Renal cortical epithelial cell (primary cell): ENCODE measurements around the gene MROH7. TPM values are rescaled to one million over a fixed set of nuclear protein-coding genes. Genes with fewer than 3 reads are reported as not detected.
"Not testable (repeated sequence)": the region's sequence is repeated elsewhere in the genome, so short reads cannot be mapped to it uniquely, and the experiment has no call there.

Experiments used
- DNase-seq: peaks from one replicate; pipeline ENCODE4 v3.0.0-alpha.2; 2011; ENCODE audit warnings: low read depth
- total RNA-seq: library from RNA; depleted of rRNA; stranded (reverse); fragments of >200 nt; gene quantifications from 2 replicates; pipeline ENCODE4 v1.2.3, GENCODE V29; 2014

The MROH7 gene
- total RNA-seq, 1 donor from 2014 or later: not detected

DNA sequence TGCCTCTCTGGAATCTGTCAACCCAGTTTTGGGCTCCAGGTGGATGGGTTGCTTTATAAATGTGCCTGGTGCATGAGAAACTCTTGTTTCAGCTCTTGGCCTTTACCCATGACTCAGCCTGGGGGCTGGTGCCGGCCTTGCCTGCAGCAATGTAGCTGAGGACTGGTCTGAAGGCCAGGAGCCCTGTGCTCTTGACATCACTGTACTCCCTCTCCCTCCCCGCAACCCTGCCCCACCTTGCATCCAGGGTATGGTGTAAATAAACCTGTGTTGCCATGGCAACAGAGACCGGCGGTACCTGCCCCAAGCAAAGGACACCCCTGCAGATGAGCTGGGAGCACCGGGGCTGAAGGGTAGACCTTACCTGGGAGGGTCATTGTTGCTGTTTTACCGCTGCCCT, 31.5 kb upstream of the MROH7 start:
- no peak for DNase-seq

GRCh38 chr1:54610601-54611580, 30.7 kb upstream of the MROH7 start:
- no peak for DNase-seq

GRCh38 chr1:54611621-54612020, 30.0 kb upstream of the MROH7 start:
- DNase-seq: no peak

DNA sequence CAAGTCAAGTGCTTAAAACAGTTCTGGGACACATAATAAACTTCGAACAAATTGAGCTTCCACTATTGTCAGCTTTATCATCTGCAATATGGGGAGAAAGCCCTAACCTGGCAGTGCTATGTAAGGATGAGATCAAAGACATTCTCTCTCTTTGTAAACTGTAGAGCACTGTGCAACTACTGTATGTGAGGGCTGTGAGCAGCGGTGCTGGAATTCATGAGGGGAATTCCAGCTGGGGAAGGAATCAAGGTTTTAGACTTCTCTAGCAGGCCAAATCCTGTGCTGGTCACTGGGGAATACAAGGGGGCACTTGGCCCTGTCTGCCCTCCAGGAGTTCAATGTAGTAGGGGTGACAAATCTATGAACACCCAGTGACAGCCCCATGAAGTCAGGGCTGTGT, 27.6 kb upstream of the MROH7 start:
- DNase-seq: no peak

GRCh38 chr1:54614563-54614962, 27.0 kb upstream of the MROH7 start:
- no peak for DNase-seq

GRCh38 chr1:54615531-54616279, 25.9 kb upstream of the MROH7 start:
- DNase-seq: no peak

GRCh38 chr1:54619749-54620148, 21.8 kb upstream of the MROH7 start:
- no peak for DNase-seq

DNA sequence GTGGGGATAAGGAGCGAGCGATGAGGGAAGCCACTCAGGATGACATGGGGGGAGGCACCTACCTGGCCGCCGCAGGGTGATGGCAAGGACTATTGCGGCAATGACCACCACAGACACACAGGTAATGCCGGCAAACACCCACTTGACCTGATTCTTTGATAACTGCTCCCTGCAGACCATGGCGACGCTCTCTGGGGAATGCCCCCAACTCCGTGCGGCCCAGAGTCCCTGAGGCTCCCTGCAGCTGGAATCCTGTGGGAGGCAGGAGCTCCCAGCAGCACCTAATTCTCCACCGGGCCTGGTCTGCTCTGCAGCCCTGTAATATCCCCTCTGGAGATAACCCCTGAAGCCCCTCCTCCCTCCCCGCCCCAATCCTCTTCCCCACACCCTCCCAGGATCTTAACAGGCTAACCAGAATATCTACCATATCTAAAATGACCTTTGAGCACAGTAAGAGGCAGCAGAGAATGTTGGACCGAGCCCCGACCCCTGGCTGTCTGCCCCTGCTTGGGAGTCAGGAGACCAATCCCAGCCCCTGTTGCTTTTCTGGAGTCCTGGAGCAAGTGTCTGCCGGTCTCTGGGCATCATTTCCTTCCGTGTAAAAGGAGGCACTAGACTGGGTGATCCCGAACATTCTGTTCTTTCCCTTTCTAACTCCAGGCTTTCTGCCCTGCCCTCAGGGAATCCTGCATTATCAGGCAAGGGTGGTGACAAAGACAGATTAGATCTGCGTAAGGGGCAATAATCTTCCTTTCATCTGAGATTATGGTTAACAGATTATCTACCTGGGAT, 18.2 kb upstream of the MROH7 start, which contains the start of gene FAM151A:
Gene FAM151A, minus strand, starts transcription at position 310 of the 792 bp plus-strand sequence. Its CDS starts 130 bp downstream, at position 180.
- DNase-seq: no peak

- DNase-seq: no peak
Measured at GRCh38 chr1:54624466-54625464, 16.8 kb upstream of the MROH7 start.

DNA sequence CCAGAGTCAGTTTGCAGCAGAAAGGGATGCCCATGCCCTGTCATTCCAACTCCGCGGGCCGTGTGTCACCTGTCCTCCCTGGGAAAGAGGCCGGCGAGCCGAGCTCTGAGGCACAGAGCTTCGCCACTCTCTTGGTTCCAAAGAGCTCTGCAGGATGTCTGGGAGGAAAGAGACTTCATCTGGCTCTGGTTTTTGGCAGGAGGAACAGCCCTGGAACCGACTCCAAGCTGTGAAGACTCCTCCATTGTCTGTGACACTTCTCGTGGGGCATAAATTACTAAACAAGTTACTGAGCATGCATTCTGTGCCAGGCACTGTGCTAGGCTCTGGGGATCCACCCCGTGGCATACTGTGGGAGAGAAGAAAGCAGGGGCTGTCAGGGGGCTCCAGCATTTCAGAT, 14.4 kb upstream of the MROH7 start:
- no peak for DNase-seq

DNA sequence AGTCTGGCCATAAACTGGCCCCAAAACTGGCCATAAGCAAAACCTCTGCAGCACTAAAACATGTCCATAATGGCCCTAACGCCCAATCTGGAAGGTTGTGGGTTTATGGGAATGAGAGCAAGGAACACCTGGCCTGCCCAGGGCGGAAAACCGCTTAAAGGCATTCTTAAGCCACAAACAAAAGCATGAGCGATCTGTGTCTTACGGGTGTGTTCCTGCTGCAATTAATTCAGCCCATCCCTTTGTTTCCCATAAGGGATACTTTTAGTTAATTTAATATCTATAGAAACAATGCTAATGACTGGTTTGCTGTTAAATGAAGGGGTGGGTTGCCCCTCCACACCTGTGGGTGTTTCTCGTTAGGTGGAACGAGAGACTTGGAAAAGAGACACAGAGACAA, 5.8 kb upstream of the MROH7 start:
- not testable (repeated sequence) for DNase-seq

DNA sequence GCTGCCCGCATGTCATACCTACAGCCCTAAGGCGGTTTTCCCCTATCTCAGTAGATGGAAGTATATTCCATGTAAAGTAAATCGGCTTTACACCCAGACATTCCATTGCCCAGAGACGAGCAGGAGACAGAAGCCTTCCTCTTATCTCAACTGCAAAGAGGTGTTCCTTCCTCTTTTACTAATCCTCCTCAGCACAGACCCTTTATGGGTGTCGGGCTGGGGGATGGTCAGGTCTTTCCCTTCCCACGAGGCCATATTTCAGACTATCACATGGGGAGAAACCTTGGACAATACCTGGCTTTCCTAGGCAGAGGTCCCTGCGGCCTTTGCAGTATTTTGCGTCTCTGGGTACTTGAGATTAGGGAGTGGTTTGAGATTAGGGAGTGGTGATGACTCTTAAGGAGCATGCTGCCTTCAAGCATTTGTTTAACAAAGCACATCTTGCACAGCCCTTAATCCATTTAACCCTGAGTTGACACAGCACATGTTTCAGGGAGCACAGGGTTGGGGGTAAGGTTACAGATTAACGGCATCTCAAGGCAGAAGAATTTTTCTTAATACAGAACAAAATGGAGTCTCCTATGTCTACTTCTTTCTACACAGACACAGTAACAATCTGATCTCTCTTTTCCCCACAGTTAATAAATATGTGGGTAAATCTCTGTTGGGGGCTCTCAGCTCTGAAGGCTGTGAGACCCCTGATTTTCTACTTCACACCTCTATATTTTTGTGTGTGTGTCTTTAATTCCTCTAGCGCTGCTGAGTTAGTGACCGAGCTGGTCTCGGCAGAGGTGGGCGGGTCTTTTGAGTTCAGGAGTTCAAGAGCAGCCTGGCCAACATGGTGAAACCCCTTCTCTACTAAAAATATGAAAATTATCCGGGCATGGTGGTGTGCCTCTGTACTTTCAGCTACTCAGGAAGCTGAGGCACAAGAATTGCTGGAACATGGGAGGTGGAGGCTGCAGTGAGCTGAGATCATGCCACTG, 4.8 kb upstream of the MROH7 start:
- not testable (repeated sequence) for DNase-seq

GRCh38 chr1:54640361-54640760, 1.2 kb upstream of the MROH7 start:
- no peak for DNase-seq

DNA sequence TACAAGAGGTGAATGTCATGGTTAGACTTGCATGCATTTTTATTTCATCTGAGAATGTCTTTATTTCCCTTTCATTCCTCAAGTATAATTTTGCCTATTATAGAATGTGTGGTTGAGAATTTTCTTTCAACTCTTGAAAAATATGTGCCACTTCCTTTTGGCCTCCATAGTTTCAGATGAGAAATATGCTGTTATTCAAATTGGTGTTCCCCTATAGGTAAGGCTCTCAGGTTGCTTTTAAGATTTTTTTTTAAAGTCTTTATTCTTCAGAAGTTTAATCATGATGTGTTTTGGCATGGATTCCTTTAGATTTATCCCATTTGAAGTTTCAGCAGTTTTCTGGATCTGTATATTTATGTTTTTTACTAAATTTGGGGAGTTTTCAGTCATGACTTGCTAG, 2.1 kb downstream of the MROH7 start:
- DNase-seq: peak; percentile 15

GRCh38 chr1:54645806-54646676, 4.5 kb downstream of the MROH7 start:
- DNase-seq: no peak

GRCh38 chr1:54649130-54649898, 7.7 kb downstream of the MROH7 start:
- DNase-seq: peak; percentile 3

GRCh38 chr1:54649921-54650320, 8.3 kb downstream of the MROH7 start:
- no peak for DNase-seq

- no peak for DNase-seq
Measured at GRCh38 chr1:54650417-54650816, 8.8 kb downstream of the MROH7 start.
